Esophagus muscularis mucosa (tissue), 3 donors: ENCODE measurements around the gene PNMA1.

Experiments
- CTCF ChIP-seq, 3 experiments: fragments of 200-600 bp in 2 of 3; fragments of 450-650 bp in 1 of 3; sonication (generic) in 2 of 3; IDR thresholded peaks; one replicate each; pipeline ENCODE4 v1.5.1; 2017 to 2019; ENCODE audit warnings: antibody characterized with exemption in 3 of 3, mild to moderate bottlenecking in 2 of 3, moderate library complexity in 1 of 3
- POLR2A ChIP-seq: fragments of 450-650 bp; IDR thresholded peaks from one replicate; pipeline ENCODE4 v1.6.1; 2017; ENCODE audit warnings: antibody characterized with exemption, moderate library complexity, mild to moderate bottlenecking, low read depth
- POLR2AphosphoS5 ChIP-seq, 2 donors: sonication (generic); formaldehyde crosslinking; IDR thresholded peaks; one replicate each; pipeline ENCODE4 v1.6.1; 2017; ENCODE audit warnings: antibody characterized with exemption in 2 of 2

- TF ChIP-seq CTCF (IDR thresholded peaks at IDR 0.05) (no peak), POLR2A (no peak), POLR2AphosphoS5 (IDR thresholded peaks at IDR 0.05) (peak; percentile 56 to 57)
These were observed 40.8 kb upstream of the PNMA1 start for GRCh38 chr14:73754911-73755360.
